Tibial nerve (tissue), 4 donors: ENCODE results near the gene SLX9. TPM values are rescaled to one million over a fixed set of nuclear protein-coding genes. Genes with fewer than 3 reads are reported as not detected.
A peak's percentile ranks its signal among the peaks of the same experiment; 100 is the strongest.

Experiments
- DNase-seq, 2 donors: peaks; one replicate each; pipeline ENCODE4 v3.0.0-alpha.2; 2019; ENCODE audit warnings: low spot score in 2 of 2
- H3K27ac ChIP-seq, 4 donors: fragments of 200-600 bp; sonication (generic) in 3 of 4; one replicate each; pipeline ENCODE4 v1.5.1; 2017 to 2019; ENCODE audit warnings: mild to moderate bottlenecking in 1 of 4
- H3K27me3 ChIP-seq, 2 donors: fragments of 200-600 bp; sonication (generic) in 1 of 2; one replicate each; pipeline versions ENCODE4 v1.5.1 to v1.6.0; 2017 to 2019
- H3K36me3 ChIP-seq, 3 donors: fragments of 200-600 bp; sonication (generic); one replicate each; pipeline ENCODE4 v1.5.1; 2018 to 2019
- H3K4me1 ChIP-seq, 4 donors: fragments of 200-600 bp; sonication (generic) in 3 of 4; one replicate each; pipeline ENCODE4 v1.5.1; 2017 to 2019
- H3K4me3 ChIP-seq, 4 donors: fragments of 200-600 bp; sonication (generic) in 3 of 4; one replicate each; pipeline ENCODE4 v1.5.1; 2017 to 2019; ENCODE audit warnings: mild to moderate bottlenecking in 1 of 4, moderate library complexity in 1 of 4
- H3K9me3 ChIP-seq, 4 donors: fragments of 200-600 bp; sonication (generic) in 3 of 4; one replicate each; pipeline ENCODE4 v1.5.1; 2017 to 2019
- EP300 ChIP-seq, 2 donors: sonication (generic); formaldehyde crosslinking; IDR thresholded peaks; one replicate each; pipeline ENCODE4 v1.6.1; 2017; ENCODE audit warnings: antibody characterized with exemption in 2 of 2, mild to moderate bottlenecking in 1 of 2
- POLR2A ChIP-seq, 2 donors: fragments of 450-650 bp; IDR thresholded peaks; one replicate each; pipeline ENCODE4 v1.6.1; 2017; ENCODE audit warnings: antibody characterized with exemption in 2 of 2, mild to moderate bottlenecking in 2 of 2, moderate library complexity in 2 of 2
- WGBS, 2 donors: methylation state at CpG; one replicate each; pipeline ENCODE4 v1.1.5; 2018; 5-methylcytosine and 5-hydroxymethylcytosine counted together
- total RNA-seq, 4 donors: library from RNA; depleted of rRNA; stranded (reverse); fragments of >200 nt; gene quantifications; one replicate each; pipeline ENCODE4 v1.1.0, GENCODE V29; 2016
- TF ChIP-seq, protein P1 (sequence below), 5 experiments: fragments of 200-600 bp in 3 of 5; fragments of 450-650 bp in 2 of 5; sonication (generic) in 3 of 5; IDR thresholded peaks; one replicate each; pipeline ENCODE4 v1.5.1; 2016 to 2019; ENCODE audit warnings: antibody characterized with exemption in 5 of 5, mild to moderate bottlenecking in 3 of 5, moderate library complexity in 2 of 5

The SLX9 gene
- total RNA-seq, 4 donors from 2014 or later, result 3.7 to 19.8 (median 13.3) TPM

- H3K36me3 ChIP-seq, result no peaks in the 10 kb centered on the region
- DNase-seq, result no peak
- 44 to 58% methylated on average over 9 to 11 of the region's 13 CpGs for WGBS, 2 donors
- H3K9me3 ChIP-seq, result no peaks in the 10 kb centered on the region
- peak overlapping the region in 1 of 4 donors; percentile 6 for H3K4me3 ChIP-seq
- no peak for TF ChIP-seq EP300 (IDR thresholded peaks at IDR 0.05)
- peaks cover 0 to 9% (median 1%) of the 10 kb centered on the region in 4 donors for H3K4me1 ChIP-seq
- no peak overlapping the region for H3K27ac ChIP-seq
- peaks cover 0 to 39% of the 10 kb centered on the region in 2 donors for H3K27me3 ChIP-seq
Observed at GRCh38 chr21:44918581-44919033, 21.2 kb upstream of the SLX9 start.

GRCh38 chr21:44919111-44919912 is 20.5 kb upstream of the SLX9 start:
- peak overlapping the region in 2 of 4 donors; percentile 38 to 46 for H3K4me3 ChIP-seq
- H3K27ac ChIP-seq, result no peak overlapping the region
- TF ChIP-seq POLR2A (IDR thresholded peaks at IDR 0.05), result no peak
- TF ChIP-seq, protein P1, sequence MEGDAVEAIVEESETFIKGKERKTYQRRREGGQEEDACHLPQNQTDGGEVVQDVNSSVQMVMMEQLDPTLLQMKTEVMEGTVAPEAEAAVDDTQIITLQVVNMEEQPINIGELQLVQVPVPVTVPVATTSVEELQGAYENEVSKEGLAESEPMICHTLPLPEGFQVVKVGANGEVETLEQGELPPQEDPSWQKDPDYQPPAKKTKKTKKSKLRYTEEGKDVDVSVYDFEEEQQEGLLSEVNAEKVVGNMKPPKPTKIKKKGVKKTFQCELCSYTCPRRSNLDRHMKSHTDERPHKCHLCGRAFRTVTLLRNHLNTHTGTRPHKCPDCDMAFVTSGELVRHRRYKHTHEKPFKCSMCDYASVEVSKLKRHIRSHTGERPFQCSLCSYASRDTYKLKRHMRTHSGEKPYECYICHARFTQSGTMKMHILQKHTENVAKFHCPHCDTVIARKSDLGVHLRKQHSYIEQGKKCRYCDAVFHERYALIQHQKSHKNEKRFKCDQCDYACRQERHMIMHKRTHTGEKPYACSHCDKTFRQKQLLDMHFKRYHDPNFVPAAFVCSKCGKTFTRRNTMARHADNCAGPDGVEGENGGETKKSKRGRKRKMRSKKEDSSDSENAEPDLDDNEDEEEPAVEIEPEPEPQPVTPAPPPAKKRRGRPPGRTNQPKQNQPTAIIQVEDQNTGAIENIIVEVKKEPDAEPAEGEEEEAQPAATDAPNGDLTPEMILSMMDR (IDR thresholded peaks at IDR 0.05), result no peak
- no peak for TF ChIP-seq EP300 (IDR thresholded peaks at IDR 0.05)
- no peaks in the 10 kb centered on the region for H3K9me3 ChIP-seq
- DNase-seq, result no peak
- no peaks in the 10 kb centered on the region for H3K36me3 ChIP-seq
- peaks cover 0 to 39% of the 10 kb centered on the region in 2 donors for H3K27me3 ChIP-seq
- peaks cover 0 to 2% (median 0%) of the 10 kb centered on the region in 4 donors for H3K4me1 ChIP-seq
- WGBS, 2 donors, result 32 to 51% methylated on average over 19 to 22 of the region's 26 CpGs

DNA sequence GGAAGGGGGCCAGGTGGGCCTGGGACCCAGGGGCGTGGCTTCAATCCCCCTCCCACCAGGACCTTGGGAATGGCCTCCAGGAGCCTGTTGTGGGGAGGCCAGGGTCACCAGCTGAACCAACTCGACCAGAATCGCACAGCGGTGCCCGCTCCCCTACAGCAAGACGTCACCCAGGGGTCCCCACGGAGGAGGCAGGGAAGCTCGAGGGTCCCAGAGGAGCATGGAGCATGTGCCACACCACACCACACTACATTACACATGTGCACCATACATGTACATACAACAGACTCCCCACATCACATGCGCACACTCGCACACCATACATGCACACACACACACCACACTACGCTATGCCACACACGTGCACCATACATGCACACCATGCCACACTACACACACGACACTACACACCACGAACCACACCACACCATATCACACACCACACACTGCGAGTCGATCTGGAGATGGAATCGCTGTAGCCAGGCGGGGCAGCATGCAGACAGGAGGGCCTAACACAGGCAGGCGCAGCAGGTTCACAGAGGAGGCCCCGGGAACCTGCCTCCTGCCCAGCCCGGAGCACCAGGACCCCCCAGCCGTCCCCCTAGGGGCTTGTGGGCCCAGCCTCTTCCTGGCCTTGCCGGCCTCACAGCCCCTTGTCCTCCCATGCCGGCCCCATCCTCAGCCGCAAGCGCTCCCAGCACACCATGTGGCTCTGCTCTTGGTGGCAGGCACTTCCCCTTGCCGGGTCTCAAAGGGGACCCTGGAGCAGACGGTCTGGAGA is 19.7 kb upstream of the SLX9 start:
- WGBS, 2 donors, result 68 to 69% methylated on average over 23 to 26 of the region's 28 CpGs
- TF ChIP-seq POLR2A (IDR thresholded peaks at IDR 0.05), result no peak
- TF ChIP-seq EP300 (IDR thresholded peaks at IDR 0.05), result no peak
- TF ChIP-seq, protein P1 (IDR thresholded peaks at IDR 0.05), result no peak
- no peaks in the 10 kb centered on the region for H3K9me3 ChIP-seq
- no peaks in the 10 kb centered on the region for H3K36me3 ChIP-seq
- peaks cover 0 to 39% of the 10 kb centered on the region in 2 donors for H3K27me3 ChIP-seq
- H3K27ac ChIP-seq, result peak overlapping the region in 1 of 4 donors; percentile 37
- DNase-seq, result no peak
- H3K4me3 ChIP-seq, result peak overlapping the region; percentile 11 to 46 (median 28)
- H3K4me1 ChIP-seq, result peaks cover 0 to 7% (median 5%) of the 10 kb centered on the region in 4 donors

DNA sequence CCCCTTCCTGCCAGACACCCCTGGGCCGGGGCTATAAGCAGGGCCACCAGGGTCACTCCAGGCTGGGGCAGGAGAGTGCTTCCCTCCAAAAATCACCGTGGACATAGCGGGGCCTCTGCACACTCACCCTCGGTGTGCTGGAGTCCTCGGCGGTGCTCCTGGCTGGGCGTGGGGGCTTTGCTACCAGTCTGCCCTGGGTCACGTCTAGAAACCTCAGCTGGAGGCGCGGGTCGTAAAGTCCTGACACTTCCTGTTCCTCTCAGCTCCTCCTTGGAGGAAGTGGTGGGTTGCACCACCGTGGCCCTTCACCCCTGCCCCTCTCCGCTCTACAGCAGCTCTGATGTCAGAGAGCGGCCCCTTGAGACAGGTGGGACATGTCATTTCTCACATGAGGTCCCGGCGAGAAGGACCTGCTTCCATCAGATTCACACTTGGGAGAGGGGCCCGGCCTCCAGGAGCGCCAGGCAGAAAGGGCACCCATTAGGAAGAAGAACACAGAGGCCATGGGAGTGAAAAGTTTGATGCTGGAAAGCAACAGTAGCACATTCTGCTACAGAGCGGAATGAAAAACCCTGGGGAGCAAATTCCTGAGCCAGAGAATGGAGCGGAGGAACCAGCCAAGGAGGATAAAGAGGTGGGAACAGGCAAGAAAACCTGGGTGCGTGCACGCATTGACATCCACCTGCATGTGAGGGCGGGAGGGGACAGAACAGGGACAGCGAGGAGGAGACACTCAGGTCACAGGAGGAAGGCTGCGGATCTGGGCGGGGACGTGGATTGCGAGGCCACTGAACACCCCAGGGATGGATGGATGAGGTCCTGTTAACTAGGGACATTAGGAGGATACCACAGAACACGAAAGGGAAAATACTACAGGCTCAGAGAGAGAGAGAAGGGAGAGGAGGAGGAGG is 18.9 kb upstream of the SLX9 start, which contains the start of gene ITGB2:
Gene ITGB2, minus strand, starts transcription at position 206 of the 911 bp plus-strand sequence. CDS start 10,117 bp downstream, outside the sequence.
- H3K4me3 ChIP-seq, result peak within 1 kb of the TSS; percentile 11 to 46 (median 28)
- WGBS, 2 donors, result 50 to 54% methylated on average over 28 to 29 of the region's 29 CpGs
- TF ChIP-seq EP300 (IDR thresholded peaks at IDR 0.05), result peak in 1 of 2 donors; percentile 24
- TF ChIP-seq, protein P1 (IDR thresholded peaks at IDR 0.05), result no peak
- no peak for DNase-seq
- peaks cover 0 to 16% (median 9%) of the 10 kb centered on the region in 4 donors for H3K4me1 ChIP-seq
- no peaks in the 10 kb centered on the region for H3K36me3 ChIP-seq
- peaks cover 0 to 39% of the 10 kb centered on the region in 2 donors for H3K27me3 ChIP-seq
- H3K27ac ChIP-seq, result peak within 1 kb of the TSS in 1 of 4 donors; percentile 37
- H3K9me3 ChIP-seq, result no peaks in the 10 kb centered on the region

GRCh38 chr21:44921928-44922327 is 17.9 kb upstream of the SLX9 start:
- TF ChIP-seq EP300 (IDR thresholded peaks at IDR 0.05) (no peak), POLR2A (IDR thresholded peaks at IDR 0.05) (no peak)
- TF ChIP-seq, protein P1 (IDR thresholded peaks at IDR 0.05), result no peak
- no peak for DNase-seq
- peaks cover 0 to 23% (median 13%) of the 10 kb centered on the region in 4 donors for H3K4me1 ChIP-seq
- peaks cover 0 to 39% of the 10 kb centered on the region in 2 donors for H3K27me3 ChIP-seq
- H3K27ac ChIP-seq, result no peak overlapping the region
- H3K9me3 ChIP-seq, result no peaks in the 10 kb centered on the region
- H3K4me3 ChIP-seq, result no peak overlapping the region
- WGBS, 2 donors, result 67 to 79% methylated on average over 5 of the region's 5 CpGs
- no peaks in the 10 kb centered on the region for H3K36me3 ChIP-seq
